MM.1S (cell line): ENCODE measurements around the gene GPR17.

Experiments used
- DNase-seq: peaks from one replicate; pipeline ENCODE4 v3.0.0-alpha.2; 2015
- H2AFZ ChIP-seq: fragments of 300-600 bp; sonication (generic); 2 replicates; pipeline ENCODE4 v1.6.0; 2016; ENCODE audit warnings: antibody characterized with exemption, low read length
- H3F3A ChIP-seq: fragments of 300-600 bp; sonication (generic); 2 replicates; pipeline ENCODE4 v1.6.1; 2016; ENCODE audit warnings: mild to moderate bottlenecking, antibody characterized with exemption, low read length, moderate library complexity, mixed read lengths; ENCODE audit not compliant: insufficient read depth
- H3K27ac ChIP-seq: fragments of 300-600 bp; sonication (generic); 2 replicates; pipeline ENCODE4 v1.5.1; 2016; ENCODE audit warnings: mild to moderate bottlenecking, low read length
- H3K27me3 ChIP-seq: fragments of 300-600 bp; sonication (generic); replicated peaks from 2 replicates; pipeline ENCODE4 v1.6.0; 2016; ENCODE audit warnings: low read length; ENCODE audit not compliant: insufficient read depth
- H3K36me3 ChIP-seq: fragments of 300-600 bp; sonication (generic); replicated peaks from 2 replicates; pipeline ENCODE4 v1.6.1; 2016; ENCODE audit warnings: mild to moderate bottlenecking, low read length, mixed read lengths; ENCODE audit not compliant: insufficient read depth
- H3K4me1 ChIP-seq: fragments of 300-600 bp; sonication (generic); 2 replicates; pipeline ENCODE4 v1.6.1; 2016; ENCODE audit warnings: low read length, mixed read lengths
- H3K4me2 ChIP-seq: fragments of 300-600 bp; sonication (generic); 2 replicates; pipeline ENCODE4 v1.6.0; 2016; ENCODE audit warnings: low read depth, low read length
- H3K4me3 ChIP-seq: fragments of 300-600 bp; sonication (generic); 2 replicates; pipeline ENCODE4 v1.5.1; 2016; ENCODE audit warnings: low read length, mixed read lengths
- H3K79me2 ChIP-seq: fragments of 300-600 bp; sonication (generic); 2 replicates; pipeline ENCODE4 v1.6.1; 2016; ENCODE audit warnings: mixed run types, low read length, mixed read lengths
- H3K9ac ChIP-seq: fragments of 300-600 bp; sonication (generic); 2 replicates; pipeline ENCODE4 v1.6.1; 2016; ENCODE audit warnings: low read length, mixed read lengths
- H3K9me2 ChIP-seq: fragments of 300-600 bp; sonication (generic); replicated peaks from 2 replicates; pipeline ENCODE4 v1.6.1; 2016; ENCODE audit warnings: mild to moderate bottlenecking, low read length, mixed read lengths; ENCODE audit not compliant: insufficient read depth
- H3K9me3 ChIP-seq: fragments of 300-600 bp; sonication (generic); replicated peaks from 2 replicates; pipeline ENCODE4 v1.6.1; 2016; ENCODE audit warnings: mild to moderate bottlenecking, low read length, mixed read lengths; ENCODE audit not compliant: insufficient read depth
- H4K20me1 ChIP-seq: fragments of 300-600 bp; sonication (generic); 2 replicates; pipeline ENCODE4 v1.6.1; 2016; ENCODE audit warnings: mild to moderate bottlenecking, low read length, moderate library complexity, mixed read lengths; ENCODE audit not compliant: insufficient read depth
- EZH2 ChIP-seq: fragments of 300-600 bp; sonication (generic); optimal IDR thresholded peaks from 2 replicates; pipeline ENCODE3; 2017; ENCODE audit warnings: low read depth, mild to moderate bottlenecking, antibody characterized with exemption, low read length, mixed read lengths
- EZH2phosphoT487 ChIP-seq: fragments of 300-600 bp; sonication (generic); IDR thresholded peaks from 2 replicates; pipeline ENCODE4 v1.6.1; 2018; ENCODE audit warnings: antibody characterized with exemption, low read length
- TF ChIP-seq, protein P1 (sequence below): fragments of 300-600 bp; sonication (generic); IDR thresholded peaks from 2 replicates; pipeline ENCODE4 v1.5.1; 2016; ENCODE audit warnings: antibody characterized with exemption, low read length, mixed read lengths

Gene GPR17

DNA sequence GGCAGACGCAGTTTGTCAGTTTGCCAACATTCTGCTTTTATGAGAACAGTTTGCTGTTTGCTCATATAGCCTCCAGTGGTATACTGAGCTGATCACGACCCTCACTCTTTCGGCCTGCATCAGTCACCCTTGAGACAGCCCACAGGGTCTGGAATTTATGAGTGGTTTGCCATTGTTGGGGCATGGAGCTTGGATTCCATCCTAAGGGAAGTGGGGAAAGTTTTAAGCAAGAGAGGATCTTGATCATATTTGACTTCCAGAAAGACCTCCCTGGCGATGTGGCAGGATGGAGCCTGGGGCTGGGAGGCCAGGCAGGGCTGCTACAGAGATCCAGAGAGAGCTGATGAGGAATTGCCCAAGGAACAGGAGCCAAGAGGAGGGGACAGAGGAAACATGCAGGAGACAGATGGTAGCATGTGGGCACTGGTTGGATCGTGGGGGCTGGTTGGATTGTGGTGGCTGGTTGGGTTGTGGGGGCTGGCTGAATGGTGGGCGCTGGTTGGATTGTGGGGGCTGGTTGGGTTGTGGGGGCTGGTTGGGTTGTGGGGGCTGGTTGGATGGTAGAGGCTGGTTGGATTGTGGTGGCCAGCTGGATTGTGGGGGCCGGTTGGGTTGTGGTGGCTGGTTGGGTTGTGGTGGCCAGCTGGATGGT lies 27.3 kb upstream of the GPR17 start:
- Histone ChIP-seq H4K20me1 (no peaks in the 10 kb centered on the region), H3K27ac (no peak overlapping the region), H3K9me2 (no peaks in the 10 kb centered on the region), H3K79me2 (no peaks in the 10 kb centered on the region), H3K4me3 (no peak overlapping the region), H3K36me3 (no peaks in the 10 kb centered on the region), H3F3A (no peaks in the 10 kb centered on the region), H3K9me3 (no peaks in the 10 kb centered on the region), H3K9ac (no peak overlapping the region), H3K4me2 (no peak overlapping the region), H3K4me1 (no peaks in the 10 kb centered on the region), H2AFZ (no peak overlapping the region), H3K27me3 (peaks cover 26% of the 10 kb centered on the region)
- DNase-seq: no peak
- TF ChIP-seq EZH2 (no peak), EZH2phosphoT487 (no peak)

DNA sequence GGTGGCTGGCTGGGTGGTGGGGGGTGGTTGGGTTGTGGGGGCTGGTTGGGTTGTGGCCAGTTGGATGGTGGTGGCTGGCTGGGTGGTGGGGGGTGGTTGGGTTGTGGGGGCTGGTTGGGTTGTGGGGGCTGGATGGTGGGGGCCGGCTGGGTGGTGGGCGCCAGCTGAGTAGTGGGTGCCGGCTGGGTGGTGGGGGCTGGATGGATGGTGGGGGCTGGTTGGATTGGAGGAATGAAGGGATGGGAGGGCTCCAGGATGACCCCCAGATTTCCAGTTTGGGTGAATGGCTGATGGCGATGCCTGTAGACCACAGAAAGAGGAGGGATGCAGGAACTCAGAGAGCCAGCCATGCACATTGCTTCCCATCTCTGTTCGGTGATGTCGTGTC lies 26.8 kb upstream of the GPR17 start:
- no peak overlapping the region for H3K27ac ChIP-seq
- no peaks in the 10 kb centered on the region for H3K4me1 ChIP-seq
- H3K27me3 ChIP-seq: peaks cover 23% of the 10 kb centered on the region
- H3K36me3 ChIP-seq: no peaks in the 10 kb centered on the region
- no peak overlapping the region for H3K4me2 ChIP-seq
- H3K9me2 ChIP-seq: no peaks in the 10 kb centered on the region
- H3K4me3 ChIP-seq: no peak overlapping the region
- H3K79me2 ChIP-seq: no peaks in the 10 kb centered on the region
- DNase-seq: no peak
- no peaks in the 10 kb centered on the region for H3K9me3 ChIP-seq
- TF ChIP-seq EZH2phosphoT487: no peak
- TF ChIP-seq, protein P1, sequence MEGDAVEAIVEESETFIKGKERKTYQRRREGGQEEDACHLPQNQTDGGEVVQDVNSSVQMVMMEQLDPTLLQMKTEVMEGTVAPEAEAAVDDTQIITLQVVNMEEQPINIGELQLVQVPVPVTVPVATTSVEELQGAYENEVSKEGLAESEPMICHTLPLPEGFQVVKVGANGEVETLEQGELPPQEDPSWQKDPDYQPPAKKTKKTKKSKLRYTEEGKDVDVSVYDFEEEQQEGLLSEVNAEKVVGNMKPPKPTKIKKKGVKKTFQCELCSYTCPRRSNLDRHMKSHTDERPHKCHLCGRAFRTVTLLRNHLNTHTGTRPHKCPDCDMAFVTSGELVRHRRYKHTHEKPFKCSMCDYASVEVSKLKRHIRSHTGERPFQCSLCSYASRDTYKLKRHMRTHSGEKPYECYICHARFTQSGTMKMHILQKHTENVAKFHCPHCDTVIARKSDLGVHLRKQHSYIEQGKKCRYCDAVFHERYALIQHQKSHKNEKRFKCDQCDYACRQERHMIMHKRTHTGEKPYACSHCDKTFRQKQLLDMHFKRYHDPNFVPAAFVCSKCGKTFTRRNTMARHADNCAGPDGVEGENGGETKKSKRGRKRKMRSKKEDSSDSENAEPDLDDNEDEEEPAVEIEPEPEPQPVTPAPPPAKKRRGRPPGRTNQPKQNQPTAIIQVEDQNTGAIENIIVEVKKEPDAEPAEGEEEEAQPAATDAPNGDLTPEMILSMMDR: no peak
- TF ChIP-seq EZH2: no peak
- H3F3A ChIP-seq: no peaks in the 10 kb centered on the region
- no peak overlapping the region for H2AFZ ChIP-seq
- H4K20me1 ChIP-seq: no peaks in the 10 kb centered on the region
- H3K9ac ChIP-seq: no peak overlapping the region

DNA sequence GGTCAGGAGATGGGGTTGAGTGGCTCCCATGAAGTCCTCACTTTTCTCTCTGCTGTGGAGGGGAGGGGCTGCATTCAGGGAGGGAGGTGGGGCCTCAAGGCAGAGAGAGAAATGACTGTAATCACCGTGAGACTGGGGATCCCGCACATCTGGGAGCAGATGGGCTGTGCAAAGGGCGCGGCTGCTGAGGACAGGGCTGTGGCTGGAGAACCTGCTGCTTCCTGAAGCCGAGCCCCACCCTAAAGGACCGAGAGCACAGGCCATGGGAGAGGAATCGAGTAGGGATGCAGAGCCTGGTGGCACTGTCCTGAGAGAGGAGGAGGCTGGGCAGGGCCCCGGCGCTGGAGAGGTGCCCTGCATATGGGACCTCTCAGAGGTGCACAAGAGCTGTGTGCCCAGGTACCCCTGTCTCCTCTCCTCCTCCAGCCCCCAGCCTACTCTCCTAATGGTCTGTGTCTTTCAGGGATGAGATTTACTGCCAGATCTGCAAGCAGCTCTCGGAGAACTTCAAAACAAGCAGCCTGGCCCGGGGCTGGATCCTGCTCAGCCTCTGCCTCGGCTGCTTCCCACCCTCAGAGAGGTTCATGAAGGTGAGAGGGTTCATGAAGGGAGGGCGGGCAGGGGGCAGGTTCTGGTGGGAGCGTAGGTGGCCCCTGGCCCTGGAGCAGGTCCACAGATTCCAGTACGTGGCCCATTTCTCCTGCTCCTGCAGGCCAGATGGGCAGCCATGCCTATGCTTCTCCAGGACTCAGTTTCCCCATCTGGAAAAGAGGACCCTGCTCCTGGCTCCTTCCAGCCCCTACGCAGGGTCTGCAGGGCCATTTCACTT lies 25.9 kb upstream of the GPR17 start:
- H3K4me2 ChIP-seq: no peak overlapping the region
- peaks cover 29% of the 10 kb centered on the region for H3K27me3 ChIP-seq
- no peaks in the 10 kb centered on the region for H3K9me3 ChIP-seq
- H3K4me1 ChIP-seq: no peaks in the 10 kb centered on the region
- no peaks in the 10 kb centered on the region for H4K20me1 ChIP-seq
- no peak overlapping the region for H3K4me3 ChIP-seq
- H3K79me2 ChIP-seq: no peaks in the 10 kb centered on the region
- no peak overlapping the region for H3K27ac ChIP-seq
- no peaks in the 10 kb centered on the region for H3K9me2 ChIP-seq
- H3K9ac ChIP-seq: no peak overlapping the region
- no peaks in the 10 kb centered on the region for H3F3A ChIP-seq
- TF ChIP-seq EZH2 (no peak), EZH2phosphoT487 (no peak)
- TF ChIP-seq, protein P1: no peak
- H2AFZ ChIP-seq: no peak overlapping the region
- no peak for DNase-seq
- H3K36me3 ChIP-seq: no peaks in the 10 kb centered on the region
